Peyer's patch (tissue), 4 donors: ENCODE measurements around the gene MRPL1.

Experiments used
- POLR2A ChIP-seq, 2 donors: fragments of 450-650 bp; IDR thresholded peaks; one replicate each; pipeline ENCODE4 v1.5.1; 2017; ENCODE audit warnings: antibody characterized with exemption in 2 of 2, mild to moderate bottlenecking in 2 of 2, moderate library complexity in 2 of 2
- TF ChIP-seq, protein P1 (sequence below), 6 experiments: fragments of 450-650 bp in 4 of 6; fragments of 200-600 bp in 2 of 6; sonication (generic) in 1 of 6; IDR thresholded peaks; one replicate each; pipeline ENCODE4 v1.5.1; 2017 to 2019; ENCODE audit warnings: antibody characterized with exemption in 6 of 6, mild to moderate bottlenecking in 3 of 6, moderate library complexity in 1 of 6

DNA sequence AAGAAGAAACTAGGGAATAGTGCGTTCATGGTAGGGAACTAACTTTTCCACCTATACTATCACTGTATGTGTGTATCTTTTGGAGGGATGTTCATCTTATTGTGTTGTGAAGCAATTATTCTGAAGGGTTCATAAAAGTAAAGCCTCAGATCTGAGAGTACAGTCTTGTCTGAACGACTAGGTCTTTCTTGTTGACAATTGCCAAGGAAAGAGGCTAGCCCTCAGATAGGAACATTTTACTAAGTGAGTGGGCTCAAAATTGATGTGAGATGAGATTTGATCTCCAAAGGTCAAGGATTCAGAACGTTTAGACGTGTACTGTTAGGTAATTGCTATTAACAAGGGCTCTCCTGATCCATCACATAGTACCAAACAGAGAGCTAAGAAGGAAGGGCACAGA is 28.2 kb upstream of the MRPL1 start:
- TF ChIP-seq, protein P1, sequence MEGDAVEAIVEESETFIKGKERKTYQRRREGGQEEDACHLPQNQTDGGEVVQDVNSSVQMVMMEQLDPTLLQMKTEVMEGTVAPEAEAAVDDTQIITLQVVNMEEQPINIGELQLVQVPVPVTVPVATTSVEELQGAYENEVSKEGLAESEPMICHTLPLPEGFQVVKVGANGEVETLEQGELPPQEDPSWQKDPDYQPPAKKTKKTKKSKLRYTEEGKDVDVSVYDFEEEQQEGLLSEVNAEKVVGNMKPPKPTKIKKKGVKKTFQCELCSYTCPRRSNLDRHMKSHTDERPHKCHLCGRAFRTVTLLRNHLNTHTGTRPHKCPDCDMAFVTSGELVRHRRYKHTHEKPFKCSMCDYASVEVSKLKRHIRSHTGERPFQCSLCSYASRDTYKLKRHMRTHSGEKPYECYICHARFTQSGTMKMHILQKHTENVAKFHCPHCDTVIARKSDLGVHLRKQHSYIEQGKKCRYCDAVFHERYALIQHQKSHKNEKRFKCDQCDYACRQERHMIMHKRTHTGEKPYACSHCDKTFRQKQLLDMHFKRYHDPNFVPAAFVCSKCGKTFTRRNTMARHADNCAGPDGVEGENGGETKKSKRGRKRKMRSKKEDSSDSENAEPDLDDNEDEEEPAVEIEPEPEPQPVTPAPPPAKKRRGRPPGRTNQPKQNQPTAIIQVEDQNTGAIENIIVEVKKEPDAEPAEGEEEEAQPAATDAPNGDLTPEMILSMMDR (IDR thresholded peaks at IDR 0.05): no peak
- no peak for TF ChIP-seq POLR2A (IDR thresholded peaks at IDR 0.05)
